GM12801 (cell line): ENCODE results near the gene PATE3.

Experiments used
- CTCF ChIP-seq: IDR thresholded peaks from one replicate; pipeline ENCODE4 v1.5.1; 2011; ENCODE audit warnings: control low read depth; ENCODE audit not compliant: insufficient read length; ENCODE audit errors: extremely low read depth

The PATE3 gene

GRCh38 chr11:125778728-125779127 lies 9.2 kb upstream of the PATE3 start, which contains the start of gene PATE2:
TSS of gene PATE2 (minus strand) at chr11:125778828. CDS start at chr11:125778773, 55 bp downstream.
- no peak for TF ChIP-seq CTCF

- no peak for TF ChIP-seq CTCF
Measured at GRCh38 chr11:125784678-125785077, 3.2 kb upstream of the PATE3 start.

- TF ChIP-seq CTCF = no peak
Measured at GRCh38 chr11:125790825-125791224, 2.9 kb downstream of the PATE3 start.

- TF ChIP-seq CTCF = no peak
Measured at GRCh38 chr11:125797641-125798040, 9.7 kb downstream of the PATE3 start.

GRCh38 chr11:125799808-125800207 lies 11.9 kb downstream of the PATE3 start:
- no peak for TF ChIP-seq CTCF

GRCh38 chr11:125802387-125802786 lies 14.5 kb downstream of the PATE3 start:
- TF ChIP-seq CTCF = no peak

- TF ChIP-seq CTCF = no peak
Measured at GRCh38 chr11:125807909-125808308, 20.0 kb downstream of the PATE3 start.

GRCh38 chr11:125833016-125833415 lies 45.1 kb downstream of the PATE3 start, which contains the start of gene PATE4:
TSS of gene PATE4 (plus strand) at chr11:125833316. CDS start at chr11:125833360, 44 bp downstream.
- TF ChIP-seq CTCF = no peak
